B cell (primary cell): ENCODE measurements around the gene ERP44. TPM values are rescaled to one million over a fixed set of nuclear protein-coding genes. Genes with fewer than 3 reads are reported as not detected.

Experiments used
- ATAC-seq: fragments of 200-7000 bp; cut with Tn5 transposase; one replicate; pipeline ENCODE4 v1.10.0; 2021; ENCODE audit warnings: low read depth, mild to moderate bottlenecking, moderate number of reproducible peaks, moderate library complexity
- CTCF ChIA-PET: fragments of 350-600 bp; sonication (Branson Sonifier 250); formaldehyde crosslinking; loops from one replicate; lab custom pipeline; 2021; ENCODE audit warnings: antibody characterized with exemption, inconsistent platforms; lab: Charles Lee
- POLR2A ChIA-PET: fragments of 350-600 bp; sonication (Branson Sonifier 250); formaldehyde crosslinking; loops from one replicate; lab custom pipeline; 2021; ENCODE audit warnings: antibody characterized with exemption; lab: Charles Lee
- DNase-seq: peaks from one replicate; pipeline ENCODE4 v3.0.0; 2013
- H2AFZ ChIP-seq: 2 replicates; pipeline ENCODE4 v1.6.1; 2012; ENCODE audit warnings: mild to moderate bottlenecking, low read depth, low read length; ENCODE audit not compliant: insufficient read depth, poor library complexity, severe bottlenecking
- H3K27ac ChIP-seq, 2 donors: 1 replicate in 1 of 2; 2 replicates in 1 of 2; pipeline ENCODE4 v1.5.1; 2012 to 2013; ENCODE audit warnings: low read length in 2 of 2, mild to moderate bottlenecking in 2 of 2, moderate library complexity in 1 of 2
- H3K27me3 ChIP-seq, 4 experiments: fragments of 200-600 bp in 1 of 4; sonication (generic) in 1 of 4; replicated peaks in 1 of 4; 1 replicate in 2 of 4; 2 replicates in 2 of 4; pipeline versions ENCODE4 v1.6.1 to v1.7.0; 2013 to 2016; ENCODE audit warnings: low read length in 3 of 4, mild to moderate bottlenecking in 2 of 4, mixed read lengths in 1 of 4, moderate library complexity in 1 of 4; ENCODE audit not compliant: insufficient read depth in 4 of 4, control insufficient read depth in 3 of 4; ENCODE audit errors: control extremely low read depth in 1 of 4
- H3K36me3 ChIP-seq, 2 experiments: replicated peaks in 1 of 2; 1 replicate in 1 of 2; 2 replicates in 1 of 2; pipeline versions ENCODE4 v1.6.1 to v1.7.1; 2013; ENCODE audit warnings: low read length in 1 of 2; ENCODE audit not compliant: insufficient read depth in 2 of 2, control insufficient read depth in 1 of 2; ENCODE audit errors: control extremely low read depth in 1 of 2, extremely low read depth in 1 of 2
- H3K4me1 ChIP-seq, 2 donors: fragments of 200-600 bp in 1 of 2; sonication (generic) in 1 of 2; 1 replicate in 1 of 2; 2 replicates in 1 of 2; pipeline versions ENCODE4 v1.5.1 to v1.6.1; 2013 to 2017; ENCODE audit warnings: low read length in 2 of 2; ENCODE audit not compliant: control insufficient read depth in 2 of 2, insufficient read depth in 2 of 2
- H3K4me2 ChIP-seq: replicated peaks from 2 replicates; pipeline ENCODE3; 2012; ENCODE audit warnings: mild to moderate bottlenecking, low read depth, low read length; ENCODE audit not compliant: poor library complexity, severe bottlenecking
- H3K4me3 ChIP-seq, 5 experiments: fragments of 200-600 bp in 1 of 5; sonication (generic) in 1 of 5; 1 replicate in 3 of 5; 2 replicates in 2 of 5; pipeline versions ENCODE4 v1.5.1 to v1.7.0; 2011 to 2016; ENCODE audit warnings: low read length in 4 of 5, mild to moderate bottlenecking in 4 of 5, low read depth in 2 of 5, control low read depth in 1 of 5, moderate library complexity in 1 of 5; ENCODE audit not compliant: insufficient read depth in 1 of 5; ENCODE audit errors: control extremely low read depth in 1 of 5, extremely low read depth in 1 of 5
- H3K79me2 ChIP-seq: fragments of 200-600 bp; sonication (generic); one replicate; pipeline ENCODE4 v1.6.0; 2016; ENCODE audit warnings: low read length; ENCODE audit not compliant: control insufficient read depth, insufficient read depth
- H3K9ac ChIP-seq: fragments of 200-600 bp; sonication (generic); 2 replicates; pipeline ENCODE4 v1.6.1; 2017; ENCODE audit warnings: mild to moderate bottlenecking, low read length, moderate library complexity
- H3K9me3 ChIP-seq, 3 donors: one replicate each; pipeline versions ENCODE4 v1.6.1 to v1.7.1; 2013; ENCODE audit warnings: low read length in 2 of 3; ENCODE audit not compliant: control insufficient read depth in 2 of 3, insufficient read depth in 1 of 3; ENCODE audit errors: control extremely low read depth in 1 of 3
- H4K20me1 ChIP-seq: 2 replicates; pipeline ENCODE4 v1.6.0; 2012; ENCODE audit warnings: mild to moderate bottlenecking, low read length; ENCODE audit not compliant: insufficient read depth, control insufficient read depth, poor library complexity, severe bottlenecking
- H3K27ac Mint-ChIP-seq: one replicate; pipeline ENCODE4 v1.8.0; 2021; ENCODE audit warnings: mixed read lengths
- H3K27me3 Mint-ChIP-seq: one replicate; pipeline ENCODE4 v1.8.0; 2021; ENCODE audit warnings: mixed read lengths
- H3K4me1 Mint-ChIP-seq: one replicate; pipeline ENCODE4 v1.8.0; 2021; ENCODE audit warnings: mixed read lengths
- H3K4me3 Mint-ChIP-seq: one replicate; pipeline ENCODE4 v1.8.0; 2021; ENCODE audit warnings: mixed read lengths
- H3K9me3 Mint-ChIP-seq: one replicate; pipeline ENCODE4 v1.8.0; 2022; ENCODE audit warnings: mixed read lengths; ENCODE audit not compliant: insufficient read depth
- EZH2 ChIP-seq: IDR thresholded peaks from 2 replicates; pipeline ENCODE4 v1.6.1; 2012; ENCODE audit warnings: borderline replicate concordance, low read depth, mild to moderate bottlenecking, moderate library complexity, low read length; ENCODE audit not compliant: insufficient read depth, poor library complexity, severe bottlenecking
- WGBS: methylation state at CpG from one replicate; pipeline ENCODE4 v1.1.5; 2013; ENCODE audit warnings: missing lambda C conversion rate; ENCODE audit not compliant: insufficient coverage; 5-methylcytosine and 5-hydroxymethylcytosine counted together
- intact Hi-C: fragments of 100-400 bp; cut with micrococcal nuclease; formaldehyde crosslinking; loops from one replicate; pipeline ENCODE4 v1.10.0; 2022
- polyA plus RNA-seq: library from polyadenylated mRNA; depleted of rRNA; stranded (reverse); fragments of >200 nt; gene quantifications from 2 replicates; pipeline ENCODE4 v1.2.3, GENCODE V29; 2012
- total RNA-seq, 2 donors: library from RNA; stranded (reverse); fragments of 120-200 nt in 1 of 2; gene quantifications; 1 replicate in 1 of 2; 2 replicates in 1 of 2; pipeline versions ENCODE4 v1.2.3 to v1.2.4, GENCODE V29; 2013 to 2022
- TF ChIP-seq, protein P1 (sequence below): fragments of 200-600 bp; IDR thresholded peaks from one replicate; pipeline ENCODE4 v1.8.0; 2022; ENCODE audit warnings: antibody characterized with exemption, mild to moderate bottlenecking

ERP44 gene
- total and polyA plus RNA-seq, 2 donors (not counting 1 experiment from before 2014, with no cell fraction given): 10.5 to 18.4 TPM

- no peak overlapping the region for H2AFZ ChIP-seq
- no peak for ATAC-seq
- no peak overlapping the region for H3K27ac ChIP-seq
- peaks cover 28% of the 10 kb centered on the region for H4K20me1 ChIP-seq
- H3K36me3 ChIP-seq: peaks cover 0 to 12% of the 10 kb centered on the region in 2 experiments
- TF ChIP-seq, protein P1, sequence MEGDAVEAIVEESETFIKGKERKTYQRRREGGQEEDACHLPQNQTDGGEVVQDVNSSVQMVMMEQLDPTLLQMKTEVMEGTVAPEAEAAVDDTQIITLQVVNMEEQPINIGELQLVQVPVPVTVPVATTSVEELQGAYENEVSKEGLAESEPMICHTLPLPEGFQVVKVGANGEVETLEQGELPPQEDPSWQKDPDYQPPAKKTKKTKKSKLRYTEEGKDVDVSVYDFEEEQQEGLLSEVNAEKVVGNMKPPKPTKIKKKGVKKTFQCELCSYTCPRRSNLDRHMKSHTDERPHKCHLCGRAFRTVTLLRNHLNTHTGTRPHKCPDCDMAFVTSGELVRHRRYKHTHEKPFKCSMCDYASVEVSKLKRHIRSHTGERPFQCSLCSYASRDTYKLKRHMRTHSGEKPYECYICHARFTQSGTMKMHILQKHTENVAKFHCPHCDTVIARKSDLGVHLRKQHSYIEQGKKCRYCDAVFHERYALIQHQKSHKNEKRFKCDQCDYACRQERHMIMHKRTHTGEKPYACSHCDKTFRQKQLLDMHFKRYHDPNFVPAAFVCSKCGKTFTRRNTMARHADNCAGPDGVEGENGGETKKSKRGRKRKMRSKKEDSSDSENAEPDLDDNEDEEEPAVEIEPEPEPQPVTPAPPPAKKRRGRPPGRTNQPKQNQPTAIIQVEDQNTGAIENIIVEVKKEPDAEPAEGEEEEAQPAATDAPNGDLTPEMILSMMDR: no peak
- no peak for TF ChIP-seq EZH2
- no peak overlapping the region for H3K4me2 ChIP-seq
- Mint-ChIP-seq H3K27me3 (no peaks in the 10 kb centered on the region), H3K4me3 (no peak overlapping the region), H3K27ac (no peak overlapping the region), H3K9me3 (no peaks in the 10 kb centered on the region), H3K4me1 (peaks cover 61% of the 10 kb centered on the region)
- no peaks in the 10 kb centered on the region for H3K9me3 ChIP-seq
- POLR2A ChIA-PET: no interaction called here
- no peak overlapping the region for H3K4me3 ChIP-seq
- intact Hi-C loops: no loop called here
- peaks cover 35 to 45% of the 10 kb centered on the region in 2 donors for H3K4me1 ChIP-seq
- peaks cover 99% of the 10 kb centered on the region for H3K79me2 ChIP-seq
- H3K27me3 ChIP-seq: no peaks in the 10 kb centered on the region
- no peak for DNase-seq
- no peak overlapping the region for H3K9ac ChIP-seq
- WGBS: 95% methylated on average over 5 of the region's 6 CpGs
- CTCF ChIA-PET: no interaction called here
Observed at GRCh38 chr9:100074989-100075388, 23.8 kb downstream of the ERP44 start.

DNA sequence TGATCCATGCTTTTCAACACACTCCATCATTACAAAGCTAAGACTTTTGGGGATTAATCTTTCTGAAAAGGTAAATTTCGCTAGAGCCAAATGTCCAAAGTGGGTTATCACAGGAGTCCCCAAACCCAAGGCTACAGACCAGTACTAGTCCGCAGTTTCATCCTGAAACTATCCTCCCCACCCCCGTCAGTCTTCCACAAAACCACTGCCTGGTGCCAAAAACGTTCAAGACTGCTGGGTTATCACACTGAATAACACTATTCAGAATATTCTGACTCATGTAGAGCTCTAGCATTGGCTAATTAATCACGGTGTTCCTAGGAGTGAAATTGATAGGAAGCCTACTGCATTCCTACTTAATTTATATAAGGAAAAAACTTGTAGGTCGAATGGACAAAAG, 24.7 kb downstream of the ERP44 start:
- H3K27ac ChIP-seq: no peak overlapping the region
- peaks cover 98% of the 10 kb centered on the region for H3K79me2 ChIP-seq
- peaks cover 27 to 36% of the 10 kb centered on the region in 2 donors for H3K4me1 ChIP-seq
- Mint-ChIP-seq H3K27me3 (no peaks in the 10 kb centered on the region), H3K9me3 (no peaks in the 10 kb centered on the region), H3K4me1 (peaks cover 56% of the 10 kb centered on the region), H3K27ac (no peak overlapping the region), H3K4me3 (no peak overlapping the region)
- H2AFZ ChIP-seq: no peak overlapping the region
- CTCF ChIA-PET: no interaction called here
- H3K36me3 ChIP-seq: peaks cover 0 to 12% of the 10 kb centered on the region in 2 experiments
- WGBS: 90% methylated on average over 3 of the region's 6 CpGs
- peaks cover 32% of the 10 kb centered on the region for H4K20me1 ChIP-seq
- POLR2A ChIA-PET: no interaction called here
- intact Hi-C loops: no loop called here
- no peaks in the 10 kb centered on the region for H3K9me3 ChIP-seq
- H3K9ac ChIP-seq: no peak overlapping the region
- H3K27me3 ChIP-seq: no peaks in the 10 kb centered on the region
- ATAC-seq: no peak
- H3K4me3 ChIP-seq: no peak overlapping the region
- H3K4me2 ChIP-seq: no peak overlapping the region
- DNase-seq: no peak
- no peak for TF ChIP-seq EZH2
- TF ChIP-seq, protein P1: no peak
